GM19351 (cell line): ENCODE data around the gene AMBRA1.

Source experiments
- ATAC-seq: cut with Tn5 transposase; IDR thresholded peaks from one replicate; pipeline ENCODE4 v1.9.1; 2021; ENCODE audit warnings: mild to moderate bottlenecking, moderate library complexity; ENCODE audit not compliant: unreplicated experiment

AMBRA1 gene

GRCh38 chr11:46408407-46408986 is 185.3 kb downstream of the AMBRA1 start:
- ATAC-seq, result no peak

GRCh38 chr11:46407635-46408034 is 186.2 kb downstream of the AMBRA1 start:
- no peak for ATAC-seq

GRCh38 chr11:46404476-46405017 is 189.3 kb downstream of the AMBRA1 start:
- no peak for ATAC-seq

GRCh38 chr11:46402957-46403902 is 190.6 kb downstream of the AMBRA1 start:
- ATAC-seq, result no peak

- ATAC-seq, result no peak
These were observed 196.3 kb downstream of the AMBRA1 start for GRCh38 chr11:46397526-46397925.

- ATAC-seq, result no peak
These were observed 200.1 kb downstream of the AMBRA1 start for GRCh38 chr11:46393759-46394158.

GRCh38 chr11:46393231-46393616 is 200.6 kb downstream of the AMBRA1 start:
- ATAC-seq, result no peak

GRCh38 chr11:46392421-46393230 is 201.2 kb downstream of the AMBRA1 start:
- ATAC-seq, result peak; percentile 58

GRCh38 chr11:46391578-46392420 is 202.0 kb downstream of the AMBRA1 start, which contains the start of gene CHRM4:
TSS of gene CHRM4 (minus strand) at chr11:46391776. CDS start at chr11:46386557, 5,219 bp downstream.
- no peak for ATAC-seq

GRCh38 chr11:46391186-46391577 is 202.6 kb downstream of the AMBRA1 start:
- ATAC-seq, result no peak

GRCh38 chr11:46390331-46391171 is 203.3 kb downstream of the AMBRA1 start:
- no peak for ATAC-seq

GRCh38 chr11:46389450-46390330 is 204.1 kb downstream of the AMBRA1 start:
- ATAC-seq, result peak; percentile 54

GRCh38 chr11:46388619-46389449 is 205.0 kb downstream of the AMBRA1 start:
- no peak for ATAC-seq

- ATAC-seq, result no peak
These were observed 205.8 kb downstream of the AMBRA1 start for GRCh38 chr11:46387919-46388618.

GRCh38 chr11:46387456-46387855 is 206.4 kb downstream of the AMBRA1 start:
- ATAC-seq, result no peak

- no peak for ATAC-seq
These were observed 207.1 kb downstream of the AMBRA1 start for GRCh38 chr11:46386674-46387073.
